GM18907 (cell line): ENCODE data around the gene KCNMB1.
"Not testable (repeated sequence)": the region's sequence is repeated elsewhere in the genome, so short reads cannot be mapped to it uniquely, and the experiment has no call there.

Source experiments
- ATAC-seq: cut with Tn5 transposase; IDR thresholded peaks from one replicate; pipeline ENCODE4 v1.9.1; 2021; ENCODE audit warnings: mild to moderate bottlenecking, moderate library complexity; ENCODE audit not compliant: unreplicated experiment

The KCNMB1 gene

GRCh38 chr5:170380361-170380951, 8.7 kb downstream of the KCNMB1 start:
- ATAC-seq: no peak

DNA sequence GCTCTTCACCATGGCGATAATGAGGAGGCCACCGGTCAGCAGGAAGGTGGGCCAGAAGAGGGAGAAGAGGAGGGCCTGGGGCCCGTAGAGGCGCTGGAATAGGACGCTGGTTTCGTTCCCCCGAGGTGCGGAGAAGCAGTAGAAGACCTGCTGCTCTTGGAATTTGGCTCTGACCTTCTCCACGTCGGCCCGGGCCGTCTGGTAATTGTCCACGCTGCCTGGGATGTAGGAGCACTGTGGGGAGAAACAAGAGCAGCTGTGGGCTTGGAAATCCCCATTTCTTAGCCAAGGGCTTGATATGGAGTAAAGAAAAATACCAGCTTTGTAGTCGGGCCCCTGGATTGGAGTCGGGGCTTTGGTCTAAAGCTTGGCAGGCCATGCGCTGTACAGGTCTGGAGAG, 10.4 kb downstream of the KCNMB1 start:
- ATAC-seq: no peak

DNA sequence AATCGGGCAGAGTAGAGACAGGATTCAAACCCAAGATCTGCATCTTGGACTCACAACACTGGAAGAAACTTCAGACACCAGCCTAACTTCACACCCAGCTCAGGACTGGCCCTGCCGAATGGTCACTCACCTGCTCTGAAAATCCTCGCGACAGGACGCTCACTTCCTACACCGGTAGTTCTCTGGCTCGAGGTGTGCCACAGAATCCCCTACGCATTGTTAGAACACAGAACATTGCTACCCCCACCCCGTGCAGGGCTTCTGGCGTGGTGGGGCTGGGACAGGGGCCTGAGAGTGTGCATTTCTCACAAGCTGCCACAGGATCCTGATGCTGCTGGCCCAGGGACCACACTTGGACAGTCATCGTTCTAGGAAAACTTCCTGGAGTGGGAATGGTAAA, 12.1 kb downstream of the KCNMB1 start:
- ATAC-seq: no peak

DNA sequence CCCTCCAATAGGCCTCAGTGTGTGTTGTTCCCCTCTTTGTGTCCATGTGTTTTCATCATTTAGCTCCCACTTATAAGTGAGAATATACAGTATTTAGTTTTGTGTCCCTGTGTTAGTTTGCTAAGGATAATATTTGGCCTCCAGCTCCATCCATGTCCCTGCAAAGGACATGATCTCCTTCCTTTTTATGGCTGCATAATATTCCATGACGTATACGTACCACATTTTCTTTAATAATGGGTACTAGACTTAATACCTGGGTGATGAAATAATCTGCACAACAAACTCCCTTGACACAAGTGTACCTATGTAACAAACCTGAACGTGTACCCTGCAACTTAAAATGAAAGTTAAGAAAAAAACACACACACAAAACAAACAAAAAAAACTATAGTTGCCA, 12.6 kb downstream of the KCNMB1 start:
- not testable (repeated sequence) for ATAC-seq

- ATAC-seq: no peak
These were observed 13.9 kb downstream of the KCNMB1 start for GRCh38 chr5:170375283-170375682.

DNA sequence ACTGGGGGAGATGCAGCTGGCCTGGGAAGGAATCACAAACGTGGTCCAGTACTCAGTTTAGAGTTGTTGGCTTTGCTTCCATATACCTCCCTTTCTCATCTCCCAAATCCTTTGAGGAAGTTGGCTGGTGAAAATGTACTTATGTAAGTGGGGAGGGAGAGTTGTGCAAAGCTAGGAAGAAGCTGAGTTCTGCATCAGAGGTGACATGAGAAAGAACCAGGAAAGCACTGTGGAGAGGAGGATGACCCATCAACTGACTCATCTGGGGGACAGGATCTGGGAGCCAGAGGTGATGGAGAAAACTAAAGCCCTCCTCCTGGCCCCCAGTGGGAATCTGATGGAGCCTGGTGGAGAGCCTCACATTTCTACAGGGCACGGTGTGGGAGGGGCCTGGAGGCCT, 16.2 kb downstream of the KCNMB1 start:
- ATAC-seq: no peak

- ATAC-seq: no peak
These were observed 20.6 kb downstream of the KCNMB1 start for GRCh38 chr5:170368586-170368985.

GRCh38 chr5:170366276-170366675, 22.9 kb downstream of the KCNMB1 start:
- ATAC-seq: no peak

DNA sequence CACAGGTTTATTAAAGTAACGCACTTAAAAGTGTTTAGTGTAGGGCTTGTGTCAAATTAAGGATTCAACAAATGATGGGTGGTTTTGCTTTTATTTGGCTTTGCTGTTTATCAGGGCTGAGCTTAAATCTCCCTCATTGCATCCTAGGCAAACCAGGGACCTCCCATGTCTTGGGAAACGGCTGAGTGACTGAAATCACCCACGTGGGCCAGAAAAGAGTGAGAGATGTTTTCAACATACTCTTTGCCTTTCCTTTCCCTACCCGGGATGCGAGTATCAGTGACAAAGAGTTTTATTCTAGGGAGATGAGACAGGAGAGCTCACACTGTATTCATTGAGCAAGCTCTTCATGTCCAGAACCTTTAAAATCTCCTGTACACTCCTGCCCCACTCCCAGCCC, 23.3 kb downstream of the KCNMB1 start:
- ATAC-seq: no peak

DNA sequence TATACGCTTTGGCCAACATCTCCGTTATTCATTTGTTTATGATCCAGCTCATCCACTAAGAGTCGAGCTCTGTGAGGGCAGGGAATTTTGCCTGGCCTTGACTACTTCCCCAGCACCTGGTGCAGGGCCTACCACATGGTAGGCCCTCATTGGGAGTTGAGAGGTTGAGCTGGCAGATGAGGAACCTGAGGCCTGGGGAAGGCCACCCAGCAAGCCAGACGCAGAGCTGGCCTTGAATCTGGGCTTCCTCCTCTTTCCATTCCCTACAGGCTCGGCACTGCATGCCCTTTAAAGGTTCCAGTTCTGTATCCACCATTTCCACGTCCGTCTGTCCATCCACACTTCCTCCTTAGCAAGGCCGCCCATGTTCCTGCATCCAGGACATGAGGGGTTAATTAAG, 24.2 kb downstream of the KCNMB1 start:
- ATAC-seq: no peak

DNA sequence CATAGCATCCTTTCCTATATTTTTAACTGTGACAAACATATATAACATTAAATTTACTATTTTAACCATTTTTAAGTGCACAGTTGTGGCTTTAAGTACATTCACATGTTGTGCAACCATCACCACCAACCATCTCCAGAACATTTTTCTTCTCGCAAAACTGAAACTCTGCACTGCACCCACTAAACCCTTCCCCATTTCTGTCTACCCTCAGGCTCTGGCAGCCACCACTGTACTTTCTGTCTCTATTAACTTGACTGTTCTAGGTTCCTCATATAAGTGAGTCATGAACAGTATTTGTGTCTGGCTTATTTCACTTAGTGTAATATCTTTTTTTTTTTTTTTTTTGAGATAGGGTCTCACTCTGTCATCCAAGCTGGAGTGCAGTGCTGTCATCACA, 25.5 kb downstream of the KCNMB1 start:
- ATAC-seq: no peak

GRCh38 chr5:170362656-170363055, 26.5 kb downstream of the KCNMB1 start:
- no peak for ATAC-seq

DNA sequence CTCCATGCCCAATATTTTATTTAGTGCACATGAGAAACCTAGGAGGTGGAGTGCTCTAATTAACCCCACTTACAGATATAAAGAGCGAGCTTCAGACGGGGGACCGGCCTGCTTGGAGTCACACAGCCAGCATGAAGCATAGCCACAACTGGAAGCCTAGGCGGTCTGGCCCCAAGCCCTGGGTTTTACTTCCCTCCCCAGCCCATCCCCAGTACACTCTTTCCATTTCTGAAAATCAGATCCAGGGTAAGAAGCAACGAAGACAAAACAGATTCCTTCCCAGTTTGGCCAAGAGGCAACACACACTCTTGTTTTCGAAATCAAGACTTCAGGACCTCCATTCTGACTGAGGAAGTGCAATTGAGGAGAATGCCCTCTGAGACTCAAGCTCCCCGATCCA, 27.1 kb downstream of the KCNMB1 start:
- ATAC-seq: no peak

- ATAC-seq: no peak
These were observed 27.6 kb downstream of the KCNMB1 start for GRCh38 chr5:170361616-170362015.

DNA sequence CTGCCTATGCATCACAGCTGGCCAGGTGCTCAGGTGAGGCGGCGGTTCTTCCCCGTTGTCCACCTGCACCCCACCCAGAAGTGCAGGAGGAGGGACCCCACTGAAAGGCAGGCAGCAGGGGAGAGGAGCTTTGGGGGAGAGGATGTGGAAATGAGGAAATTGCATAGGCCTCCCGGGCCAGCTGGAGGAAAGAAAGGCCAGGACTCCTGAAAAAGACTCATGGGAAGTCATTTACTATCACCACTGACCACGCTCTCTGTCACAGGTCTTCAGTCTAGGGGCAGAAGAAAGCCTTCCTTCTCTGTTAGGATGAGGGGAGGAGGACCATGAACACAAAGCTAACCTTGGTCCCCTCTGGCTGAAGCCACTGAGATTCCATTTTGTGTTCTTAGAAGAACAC, 28.1 kb downstream of the KCNMB1 start:
- ATAC-seq: no peak

DNA sequence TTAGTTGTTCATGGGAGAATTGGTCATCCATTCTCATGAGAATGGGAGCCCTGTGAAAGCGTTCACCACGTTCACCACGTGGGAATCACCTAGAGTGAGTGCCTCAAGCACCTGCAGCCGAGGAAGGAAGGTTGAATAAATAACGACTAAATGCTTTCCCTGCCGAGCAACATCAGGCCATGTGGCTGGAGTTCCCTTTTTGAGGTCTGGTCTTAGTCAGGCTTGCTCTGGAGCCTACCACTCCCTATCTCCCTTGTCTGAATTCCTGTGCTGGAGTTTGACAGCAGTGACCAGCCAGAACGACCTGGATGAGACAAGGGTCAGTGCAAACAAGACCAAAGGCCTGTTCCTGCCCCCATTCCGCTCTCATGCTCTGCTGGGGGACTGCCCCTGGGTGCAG, 28.5 kb downstream of the KCNMB1 start:
- ATAC-seq: no peak

DNA sequence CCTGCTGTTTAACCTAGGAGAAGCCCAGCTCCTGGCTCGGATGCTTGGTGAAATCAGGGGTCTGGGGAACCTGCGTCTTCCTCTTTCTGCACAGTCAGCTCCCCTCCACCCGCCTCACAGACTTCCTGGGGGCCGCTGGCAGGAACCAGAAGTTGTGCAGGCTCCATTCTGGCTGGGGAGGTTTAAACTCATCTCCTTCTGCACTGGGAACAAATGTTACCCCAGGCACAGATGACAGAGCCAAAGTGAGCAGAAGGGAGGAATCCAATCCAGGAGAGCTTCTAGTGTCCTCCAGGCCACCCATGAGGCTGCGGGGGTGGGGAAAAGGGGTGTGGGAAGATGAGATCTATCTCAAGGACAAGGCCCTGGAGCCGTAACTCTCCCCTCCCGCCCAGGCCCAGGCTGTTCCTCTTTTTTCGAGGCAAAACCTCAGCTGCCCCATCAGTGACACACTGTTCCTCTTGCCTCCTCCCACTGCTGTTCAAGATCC, 31.2 kb downstream of the KCNMB1 start:
- ATAC-seq: no peak

GRCh38 chr5:170355601-170356098, 33.5 kb downstream of the KCNMB1 start:
- no peak for ATAC-seq

DNA sequence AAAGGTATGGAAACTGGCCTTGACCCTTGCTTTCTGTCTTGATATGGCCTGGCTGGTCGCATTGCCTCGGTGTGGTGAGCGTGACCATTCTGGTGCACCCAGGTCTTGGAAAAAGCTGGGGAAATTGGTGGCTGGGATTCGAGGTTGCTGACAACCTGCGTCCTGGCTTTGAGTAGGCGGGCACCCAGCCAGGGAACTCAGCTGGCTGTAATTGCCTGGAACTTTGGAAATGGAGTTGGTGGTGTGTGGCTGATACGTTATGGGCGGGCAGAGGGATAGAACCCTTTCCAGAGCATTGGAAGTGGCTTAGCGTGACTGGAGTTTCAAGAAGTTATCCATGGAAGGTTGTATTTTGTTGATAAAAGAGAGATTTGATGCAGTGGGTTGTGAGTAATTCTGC, 35.2 kb downstream of the KCNMB1 start:
- ATAC-seq: no peak

DNA sequence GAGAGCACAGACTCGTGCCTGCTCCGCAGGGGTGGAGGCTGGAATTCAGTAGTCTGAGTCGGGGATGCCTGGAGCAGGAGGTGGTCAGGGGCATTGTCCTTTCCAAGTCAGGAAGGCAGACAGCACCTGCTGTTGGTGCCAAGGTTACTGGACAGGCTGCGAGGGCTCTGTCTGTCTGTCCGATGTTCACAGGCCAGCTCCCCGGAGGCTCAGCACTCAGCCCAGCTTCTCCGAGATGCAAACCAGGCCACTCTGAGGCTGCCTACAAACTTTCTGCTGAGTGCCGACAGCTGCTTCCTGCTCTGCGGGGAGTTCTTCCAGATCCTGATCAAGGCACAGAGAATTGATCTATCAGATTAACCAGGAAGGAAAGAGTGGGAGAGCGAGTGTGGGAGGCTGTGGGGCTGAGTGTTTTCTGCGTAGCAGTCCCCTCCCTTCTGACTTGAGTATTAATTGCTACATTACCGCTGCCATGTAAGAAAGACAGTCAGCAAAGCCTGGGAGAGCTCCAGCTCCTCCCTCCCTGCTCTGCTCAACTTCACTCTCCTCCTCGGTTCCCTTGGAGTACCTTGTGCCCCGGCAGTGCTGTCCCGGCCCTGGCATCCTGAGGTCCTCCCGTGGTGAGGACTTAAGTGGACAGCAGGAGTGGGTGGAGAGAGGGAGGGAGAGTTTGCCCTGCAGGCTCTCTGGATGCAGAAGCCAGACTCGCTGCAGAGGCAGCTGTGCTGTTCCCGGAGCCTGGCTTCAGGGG, 36.0 kb downstream of the KCNMB1 start:
- ATAC-seq: no peak

GRCh38 chr5:170348137-170348633, 41.0 kb downstream of the KCNMB1 start:
- ATAC-seq: no peak

GRCh38 chr5:170347022-170347567, 42.1 kb downstream of the KCNMB1 start:
- ATAC-seq: no peak
